GM12892 (cell line): Measurements from ENCODE around the gene RIPOR2.
A peak's percentile ranks its signal among the peaks of the same experiment; 100 is the strongest.
"Not testable (repeated sequence)": the region's sequence is repeated elsewhere in the genome, so short reads cannot be mapped to it uniquely, and the experiment has no call there.

Experiments used
- DNase-seq: peaks from one replicate; pipeline ENCODE4 v3.0.0; 2011; ENCODE audit not compliant: insufficient read length
- FAIRE-seq: peaks from 2 replicates; lab custom pipeline; 2011; peaks lifted over from hg19 to GRCh38; lab: Jason Lieb, UNC
- POLR2A ChIP-seq: IDR thresholded peaks from 2 replicates; pipeline ENCODE4 v1.6.1; 2011; ENCODE audit warnings: low read depth, low read length, control low read depth
- POLR2AphosphoS5 ChIP-seq: IDR thresholded peaks from 2 replicates; pipeline ENCODE4 v1.6.1; 2011; ENCODE audit warnings: low read depth, low read length, control low read depth
- TAF1 ChIP-seq: IDR thresholded peaks from 2 replicates; pipeline ENCODE4 v1.6.1; 2011; ENCODE audit warnings: low read depth, mild to moderate bottlenecking, control low read depth, low read length, borderline replicate concordance

RIPOR2 gene

GRCh38 chr6:24774696-24775519 lies 160.9 kb downstream of the RIPOR2 start, which contains the start of gene GMNN:
Gene GMNN (plus strand): TSS chr6:24774937. CDS start chr6:24777247, 2,310 bp downstream.
- DNase-seq (peak; percentile 88), FAIRE-seq (peak; percentile 96)
- TF ChIP-seq POLR2AphosphoS5 (peak; percentile 97), POLR2A (peak; percentile 97), TAF1 (peak; percentile 86)

- TF ChIP-seq TAF1 (no peak), POLR2AphosphoS5 (no peak), POLR2A (no peak)
- FAIRE-seq (no peak), DNase-seq (no peak)
Measured at GRCh38 chr6:24768361-24768760, 167.4 kb downstream of the RIPOR2 start.

GRCh38 chr6:24766680-24767462 lies 168.9 kb downstream of the RIPOR2 start:
- FAIRE-seq (no peak), DNase-seq (peak; percentile 21)
- TF ChIP-seq TAF1 (no peak), POLR2AphosphoS5 (no peak), POLR2A (no peak)

GRCh38 chr6:24765968-24766367 lies 169.8 kb downstream of the RIPOR2 start:
- not testable (repeated sequence) for FAIRE-seq, DNase-seq

DNA sequence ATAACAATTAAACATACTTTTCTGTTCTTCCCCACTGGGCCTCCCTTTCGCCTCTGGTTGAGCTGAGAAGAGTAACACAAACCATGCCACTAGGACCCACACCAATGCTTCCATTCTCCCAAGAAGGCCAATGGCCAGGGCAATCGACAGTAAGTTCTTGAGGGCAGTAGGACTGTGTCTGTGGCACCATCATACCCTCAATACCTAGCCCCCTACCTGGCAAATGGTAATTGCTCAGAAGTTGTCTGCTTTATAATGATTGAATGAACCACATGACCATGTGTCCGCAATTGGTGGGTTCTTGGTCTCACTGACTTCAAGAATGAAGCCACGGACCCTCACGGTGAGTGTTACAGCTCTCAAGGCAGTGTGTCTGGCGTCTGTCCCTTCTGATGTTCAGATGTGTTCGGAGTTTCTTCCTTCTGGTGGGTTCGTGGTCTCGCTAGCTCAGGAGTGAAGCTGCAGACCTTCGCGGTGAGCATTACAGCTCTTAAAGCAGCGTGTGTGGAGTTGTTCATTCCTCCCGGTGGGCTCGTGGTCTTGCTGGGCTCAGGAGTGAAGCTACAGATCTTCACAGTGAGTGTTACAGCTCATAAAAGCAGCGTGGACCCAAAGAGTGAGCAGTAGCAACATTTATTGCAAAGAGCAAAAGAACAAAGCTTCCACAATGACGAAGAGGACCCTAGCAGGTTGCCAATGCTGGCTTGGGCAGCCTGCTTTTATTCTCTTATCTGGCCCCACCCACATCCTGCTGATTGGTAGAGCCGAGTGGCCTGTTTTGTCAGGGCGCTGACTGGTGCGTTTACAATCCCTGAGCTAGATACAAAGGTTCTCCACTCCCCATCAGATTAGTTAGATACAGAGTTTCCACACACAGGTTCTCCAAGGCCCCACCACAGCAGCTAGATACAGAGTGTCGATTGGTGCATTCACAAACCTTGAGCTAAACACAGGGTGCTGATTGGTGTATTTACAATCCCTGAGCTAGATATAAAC lies 170.6 kb downstream of the RIPOR2 start:
- FAIRE-seq, DNase-seq: not testable (repeated sequence)

DNA sequence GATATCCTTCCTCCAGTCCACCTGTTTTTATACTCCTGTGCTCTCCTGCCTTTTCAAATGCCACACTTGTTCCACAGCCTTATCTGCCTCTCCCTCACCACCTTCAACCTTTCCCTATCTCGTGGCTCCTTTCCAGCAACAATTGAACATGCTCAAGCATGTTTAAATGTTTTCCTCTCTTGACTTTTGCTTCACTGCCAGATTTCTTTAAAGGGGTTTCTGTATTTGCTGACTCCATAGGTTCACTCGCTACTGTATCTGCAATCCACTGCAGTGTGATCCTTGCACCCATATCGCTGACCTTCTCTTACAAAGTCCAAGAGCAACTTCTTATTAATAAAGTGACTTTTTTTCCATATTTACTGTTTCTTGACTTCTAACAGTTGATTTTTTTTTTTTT lies 172.2 kb downstream of the RIPOR2 start:
- DNase-seq (no peak), FAIRE-seq (no peak)
- TF ChIP-seq POLR2AphosphoS5: no peak
- TF ChIP-seq POLR2A: no peak

- no peak for FAIRE-seq
- TF ChIP-seq POLR2AphosphoS5 (no peak), POLR2A (no peak), TAF1 (no peak)
- no peak for DNase-seq
Measured at GRCh38 chr6:24761851-24762250, 173.9 kb downstream of the RIPOR2 start.

- no peak for FAIRE-seq
- DNase-seq: no peak
- TF ChIP-seq POLR2AphosphoS5 (no peak), POLR2A (no peak), TAF1 (no peak)
Measured at GRCh38 chr6:24761193-24761835, 174.4 kb downstream of the RIPOR2 start.

DNA sequence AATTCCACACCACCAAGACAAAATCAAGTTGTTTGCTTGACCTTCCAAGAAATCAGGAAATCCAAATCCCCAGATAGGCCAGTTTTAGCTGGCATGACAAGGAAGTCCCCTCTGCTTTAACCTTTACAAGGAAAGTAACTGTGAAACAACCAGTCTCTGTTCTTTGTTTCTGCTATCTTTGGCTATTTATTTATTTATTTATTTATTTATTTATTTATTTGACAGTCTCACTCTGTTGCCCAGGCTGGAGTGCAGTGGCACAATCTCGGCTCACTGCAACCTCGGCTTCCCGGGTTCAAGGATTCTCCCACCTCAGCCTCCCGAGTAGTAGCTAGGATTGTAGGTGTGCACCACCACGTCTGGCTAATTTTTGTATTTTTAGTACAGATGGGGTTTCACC lies 175.6 kb downstream of the RIPOR2 start:
- TF ChIP-seq POLR2A: no peak
- TF ChIP-seq TAF1: no peak
- no peak for TF ChIP-seq POLR2AphosphoS5
- DNase-seq: no peak
- FAIRE-seq: no peak

- DNase-seq: no peak
- FAIRE-seq: no peak
- TF ChIP-seq POLR2A (no peak), POLR2AphosphoS5 (no peak)
Measured at GRCh38 chr6:24759718-24760117, 176.0 kb downstream of the RIPOR2 start.

DNA sequence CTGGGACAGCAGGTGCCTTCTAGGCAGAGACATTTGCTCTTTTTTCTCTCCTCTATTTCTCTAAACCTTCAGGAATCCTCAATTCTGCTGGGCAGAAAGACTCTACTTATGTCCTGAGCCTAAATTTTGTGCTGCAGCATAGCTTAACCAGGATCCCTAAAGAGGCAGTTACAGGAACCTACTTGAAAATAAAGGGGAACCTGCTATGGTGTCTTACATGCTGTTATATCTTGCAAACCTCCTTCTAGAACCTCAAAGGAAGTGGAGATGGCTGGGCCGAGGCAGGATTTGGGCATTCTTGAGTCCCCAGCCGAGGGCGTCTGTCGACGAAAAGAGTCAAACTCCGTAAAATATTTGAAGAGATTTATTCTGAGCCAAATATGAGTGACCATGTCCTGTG lies 178.1 kb downstream of the RIPOR2 start:
- TF ChIP-seq TAF1 (no peak), POLR2A (no peak), POLR2AphosphoS5 (no peak)
- no peak for FAIRE-seq
- DNase-seq: no peak
